Ascending aorta (tissue), 2 donors: ENCODE results near the gene CCDC78. TPM values are rescaled to one million over a fixed set of nuclear protein-coding genes. Genes with fewer than 3 reads are reported as not detected.

Experiments used
- DNase-seq, 2 donors: peaks; one replicate each; pipeline ENCODE4 v3.0.0-alpha.2; 2019; ENCODE audit warnings: low spot score in 2 of 2
- H3K27ac ChIP-seq, 2 donors: fragments of 200-600 bp; sonication (generic); one replicate each; pipeline ENCODE4 v1.5.1; 2016 to 2017; ENCODE audit warnings: mild to moderate bottlenecking in 1 of 2
- H3K27me3 ChIP-seq: fragments of 200-600 bp; sonication (generic); one replicate; pipeline ENCODE4 v1.5.1; 2017
- H3K36me3 ChIP-seq, 2 donors: fragments of 200-600 bp; sonication (generic); one replicate each; pipeline ENCODE4 v1.5.1; 2016
- H3K4me1 ChIP-seq, 2 donors: fragments of 200-600 bp; sonication (generic); one replicate each; pipeline ENCODE4 v1.5.1; 2016 to 2017; ENCODE audit warnings: mild to moderate bottlenecking in 1 of 2
- H3K4me3 ChIP-seq, 2 donors: fragments of 200-600 bp; sonication (generic); one replicate each; pipeline ENCODE4 v1.5.1; 2016 to 2017; ENCODE audit warnings: mild to moderate bottlenecking in 1 of 2
- H3K9me3 ChIP-seq, 2 donors: fragments of 200-600 bp; sonication (generic); one replicate each; pipeline ENCODE4 v1.5.1; 2016
- intact Hi-C: fragments of 100-400 bp; cut with DNase I; formaldehyde crosslinking; loops from one replicate; pipeline ENCODE4 v1.15.1; 2023
- total RNA-seq: library from RNA; depleted of rRNA; stranded (reverse); fragments of >200 nt; gene quantifications from one replicate; pipeline ENCODE4 v1.1.0, GENCODE V29; 2016
- TF ChIP-seq, protein P1 (sequence below), 3 experiments: fragments of 200-600 bp in 2 of 3; fragments of 450-650 bp in 1 of 3; sonication (generic) in 2 of 3; IDR thresholded peaks; one replicate each; pipeline ENCODE4 v1.5.1; 2016 to 2019; ENCODE audit warnings: antibody characterized with exemption in 3 of 3, mild to moderate bottlenecking in 1 of 3, moderate library complexity in 1 of 3

CCDC78 gene
- total RNA-seq, 1 donor from 2014 or later: 8.2 TPM

DNA sequence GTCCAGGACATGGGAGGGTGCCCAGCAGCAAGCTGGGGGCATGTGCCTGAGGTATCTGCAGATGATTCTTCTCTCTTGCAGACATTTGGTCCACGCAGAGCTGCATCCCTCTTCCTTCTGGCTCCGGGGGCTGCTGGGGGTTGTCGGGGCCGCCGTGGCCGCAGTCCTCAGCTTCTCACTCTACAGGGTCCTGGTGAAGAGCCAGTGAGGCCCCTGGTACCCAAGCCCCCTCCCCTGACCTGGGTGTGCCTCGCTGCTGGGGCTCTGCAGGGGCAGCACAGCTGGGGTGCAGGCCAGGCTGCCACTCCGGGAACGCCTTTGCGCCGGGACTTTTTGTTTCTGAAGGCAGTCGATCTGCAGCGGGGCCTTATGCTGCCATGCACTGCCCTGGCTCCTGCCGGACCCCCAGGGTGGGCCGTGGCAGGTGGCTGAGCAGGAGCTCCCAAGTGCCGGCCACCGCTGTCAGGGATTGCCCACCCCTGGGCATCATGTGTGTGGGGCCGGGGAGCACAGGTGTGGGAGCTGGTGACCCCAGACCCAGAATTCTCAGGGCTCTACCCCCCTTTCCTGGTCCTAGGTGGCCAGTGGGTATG, 52.7 kb downstream of the CCDC78 start:
- Histone ChIP-seq H3K27ac (no peak overlapping the region), H3K27me3 (no peaks in the 10 kb centered on the region), H3K36me3 (peaks cover 45% of the 10 kb centered on the region in 2 donors), H3K9me3 (no peaks in the 10 kb centered on the region), H3K4me1 (peaks cover 0 to 15% of the 10 kb centered on the region in 2 donors), H3K4me3 (no peak overlapping the region)
- no peak for DNase-seq
- TF ChIP-seq, protein P1, sequence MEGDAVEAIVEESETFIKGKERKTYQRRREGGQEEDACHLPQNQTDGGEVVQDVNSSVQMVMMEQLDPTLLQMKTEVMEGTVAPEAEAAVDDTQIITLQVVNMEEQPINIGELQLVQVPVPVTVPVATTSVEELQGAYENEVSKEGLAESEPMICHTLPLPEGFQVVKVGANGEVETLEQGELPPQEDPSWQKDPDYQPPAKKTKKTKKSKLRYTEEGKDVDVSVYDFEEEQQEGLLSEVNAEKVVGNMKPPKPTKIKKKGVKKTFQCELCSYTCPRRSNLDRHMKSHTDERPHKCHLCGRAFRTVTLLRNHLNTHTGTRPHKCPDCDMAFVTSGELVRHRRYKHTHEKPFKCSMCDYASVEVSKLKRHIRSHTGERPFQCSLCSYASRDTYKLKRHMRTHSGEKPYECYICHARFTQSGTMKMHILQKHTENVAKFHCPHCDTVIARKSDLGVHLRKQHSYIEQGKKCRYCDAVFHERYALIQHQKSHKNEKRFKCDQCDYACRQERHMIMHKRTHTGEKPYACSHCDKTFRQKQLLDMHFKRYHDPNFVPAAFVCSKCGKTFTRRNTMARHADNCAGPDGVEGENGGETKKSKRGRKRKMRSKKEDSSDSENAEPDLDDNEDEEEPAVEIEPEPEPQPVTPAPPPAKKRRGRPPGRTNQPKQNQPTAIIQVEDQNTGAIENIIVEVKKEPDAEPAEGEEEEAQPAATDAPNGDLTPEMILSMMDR (IDR thresholded peaks at IDR 0.05): no peak
- intact Hi-C loops: no loop called here

DNA sequence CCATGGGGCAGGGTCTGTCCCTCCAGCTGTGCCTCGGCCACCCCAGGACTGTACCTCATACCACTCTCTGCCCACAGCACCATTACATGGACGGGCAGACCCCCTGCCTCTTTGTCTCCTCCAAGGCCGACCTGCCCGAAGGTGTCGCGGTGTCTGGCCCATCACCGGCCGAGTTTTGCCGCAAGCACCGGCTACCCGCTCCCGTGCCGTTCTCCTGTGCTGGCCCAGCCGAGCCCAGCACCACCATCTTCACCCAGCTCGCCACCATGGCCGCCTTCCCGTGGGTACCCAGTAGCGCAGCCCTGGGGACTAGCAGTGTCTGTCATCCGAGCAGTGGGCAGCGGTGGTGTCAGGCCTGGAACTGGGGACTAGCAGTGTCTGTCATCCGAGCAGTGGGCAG, 53.4 kb downstream of the CCDC78 start:
- TF ChIP-seq, protein P1 (IDR thresholded peaks at IDR 0.05): no peak
- H3K9me3 ChIP-seq: no peaks in the 10 kb centered on the region
- H3K27ac ChIP-seq: no peak overlapping the region
- H3K36me3 ChIP-seq: peaks cover 45% of the 10 kb centered on the region in 2 donors
- no peaks in the 10 kb centered on the region for H3K27me3 ChIP-seq
- intact Hi-C loops: no loop called here
- no peak for DNase-seq
- H3K4me3 ChIP-seq: no peak overlapping the region
- H3K4me1 ChIP-seq: peaks cover 0 to 15% of the 10 kb centered on the region in 2 donors

Other genes starting within 250 kb of the CCDC78 start
- gene CAPN15, start 198.7 kb downstream of the CCDC78 start, total RNA-seq: 249 TPM
- not detected for gene PRR35, start 166.0 kb downstream of the CCDC78 start, total RNA-seq
- gene NHLRC4, start 159.4 kb downstream of the CCDC78 start, total RNA-seq: not detected
- 70.2 TPM for gene PIGQ, start 156.5 kb downstream of the CCDC78 start, total RNA-seq
- 29.8 TPM for gene RAB40C, start 136.4 kb downstream of the CCDC78 start, total RNA-seq
- gene WFIKKN1, start 95.5 kb downstream of the CCDC78 start, total RNA-seq: not detected
- gene METTL26, start 90.1 kb downstream of the CCDC78 start, total RNA-seq: 523 TPM
- gene MCRIP2, start 84.6 kb downstream of the CCDC78 start, total RNA-seq: 92.9 TPM
- gene WDR90, start 77.1 kb downstream of the CCDC78 start, total RNA-seq: 50.0 TPM
- 41.8 TPM for gene RHOT2, start 58.3 kb downstream of the CCDC78 start, total RNA-seq
- gene RHBDL1, start 50.8 kb downstream of the CCDC78 start, total RNA-seq: 1.1 TPM
- gene STUB1, start 46.0 kb downstream of the CCDC78 start, total RNA-seq: 258 TPM
- gene JMJD8, start 42.1 kb downstream of the CCDC78 start, total RNA-seq: 158 TPM
- gene WDR24, start 36.0 kb downstream of the CCDC78 start, total RNA-seq: 11.4 TPM
- gene FBXL16, start 20.6 kb downstream of the CCDC78 start, total RNA-seq: not detected
- 118 TPM for gene METRN, start 11.3 kb downstream of the CCDC78 start, total RNA-seq
- gene ANTKMT, start 5.3 kb downstream of the CCDC78 start, total RNA-seq: 105 TPM
- gene HAGHL, start 663 bp upstream of the CCDC78 start, total RNA-seq: 9.7 TPM
- gene CIAO3, start 14.6 kb upstream of the CCDC78 start, total RNA-seq: 103 TPM
- gene MSLN, start 34.3 kb upstream of the CCDC78 start, total RNA-seq: 1.7 TPM
- gene RPUSD1, start 61.9 kb upstream of the CCDC78 start, total RNA-seq: 4.8 TPM
- 19.9 TPM for gene CHTF18, start 62.2 kb upstream of the CCDC78 start, total RNA-seq
- not detected for gene GNG13, start 74.3 kb upstream of the CCDC78 start, total RNA-seq
- gene LMF1, start 244.5 kb upstream of the CCDC78 start, total RNA-seq: 26.9 TPM